ENCODE data around the gene RTL5. TPM values are rescaled to one million over a fixed set of nuclear protein-coding genes. Genes with fewer than 3 reads are reported as not detected.

RTL5 gene
- total RNA-seq, 4 donors from 2014 or later = 3.7 to 6.9 (median 4.4) TPM

DNA sequence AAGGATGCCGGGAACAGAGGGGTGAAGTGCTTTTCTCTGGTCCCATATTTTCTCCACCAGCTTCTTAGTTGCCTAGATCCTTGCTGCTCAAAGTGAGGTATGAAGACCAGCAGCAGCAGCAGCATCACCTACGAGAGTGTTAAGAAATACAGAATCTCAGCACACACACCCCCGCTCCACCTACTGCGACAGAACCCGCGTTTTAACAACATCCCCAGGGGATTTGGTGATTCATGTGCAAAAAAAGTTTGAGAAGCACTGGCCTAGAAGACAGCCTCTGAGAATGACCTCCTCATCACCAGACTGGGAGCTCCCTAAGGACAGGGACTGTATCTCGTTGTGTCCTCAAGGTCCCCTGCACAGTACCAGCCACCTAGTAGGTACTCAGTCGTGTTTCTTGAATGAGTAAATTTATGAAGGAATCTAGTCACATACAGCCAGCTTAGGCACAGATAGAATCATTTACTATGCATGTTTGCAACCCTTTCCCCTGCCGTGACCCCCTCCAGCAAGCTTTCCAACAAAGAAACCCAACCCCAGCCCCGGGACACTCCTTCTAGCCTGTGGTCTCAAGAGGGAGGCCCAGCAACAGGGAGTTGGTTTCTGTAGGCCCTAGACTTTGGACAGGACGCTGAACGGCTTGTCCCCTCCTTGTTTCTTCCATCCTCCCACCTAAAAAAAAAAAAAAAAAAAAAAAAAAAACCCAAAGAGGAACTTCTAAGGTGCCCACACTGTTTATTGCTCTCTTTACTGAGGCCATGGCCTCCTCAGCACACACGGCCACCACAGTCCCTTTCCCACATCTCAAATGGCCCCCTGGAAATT, 21.5 kb downstream of the RTL5 start:
- no peak for DNase-seq (ENCODE audit: low spot score)
- TF ChIP-seq, protein P1, sequence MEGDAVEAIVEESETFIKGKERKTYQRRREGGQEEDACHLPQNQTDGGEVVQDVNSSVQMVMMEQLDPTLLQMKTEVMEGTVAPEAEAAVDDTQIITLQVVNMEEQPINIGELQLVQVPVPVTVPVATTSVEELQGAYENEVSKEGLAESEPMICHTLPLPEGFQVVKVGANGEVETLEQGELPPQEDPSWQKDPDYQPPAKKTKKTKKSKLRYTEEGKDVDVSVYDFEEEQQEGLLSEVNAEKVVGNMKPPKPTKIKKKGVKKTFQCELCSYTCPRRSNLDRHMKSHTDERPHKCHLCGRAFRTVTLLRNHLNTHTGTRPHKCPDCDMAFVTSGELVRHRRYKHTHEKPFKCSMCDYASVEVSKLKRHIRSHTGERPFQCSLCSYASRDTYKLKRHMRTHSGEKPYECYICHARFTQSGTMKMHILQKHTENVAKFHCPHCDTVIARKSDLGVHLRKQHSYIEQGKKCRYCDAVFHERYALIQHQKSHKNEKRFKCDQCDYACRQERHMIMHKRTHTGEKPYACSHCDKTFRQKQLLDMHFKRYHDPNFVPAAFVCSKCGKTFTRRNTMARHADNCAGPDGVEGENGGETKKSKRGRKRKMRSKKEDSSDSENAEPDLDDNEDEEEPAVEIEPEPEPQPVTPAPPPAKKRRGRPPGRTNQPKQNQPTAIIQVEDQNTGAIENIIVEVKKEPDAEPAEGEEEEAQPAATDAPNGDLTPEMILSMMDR (IDR thresholded peaks at IDR 0.05) = no peak
- ATAC-seq (ENCODE audit: low FRiP score) = no peak

DNA sequence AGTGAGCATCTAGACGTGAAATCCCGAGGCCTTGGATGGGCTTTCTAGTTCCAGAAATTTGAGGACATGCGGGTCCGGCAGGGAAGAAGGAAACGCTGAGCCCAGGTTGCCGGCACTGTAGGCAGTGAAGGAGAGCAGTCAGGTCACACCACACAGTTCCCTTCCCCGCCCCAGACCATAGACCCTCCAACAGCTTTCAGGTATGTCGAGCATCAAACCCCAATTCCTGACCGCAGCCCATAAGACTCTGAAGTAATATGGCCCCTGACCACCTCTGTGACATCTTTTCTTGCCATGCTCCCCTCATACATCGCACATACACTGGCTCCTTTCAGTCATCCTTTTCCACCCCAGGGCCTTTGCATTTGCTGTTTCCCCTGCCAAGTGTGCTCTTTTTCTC, 23.0 kb downstream of the RTL5 start:
- TF ChIP-seq, protein P1 (IDR thresholded peaks at IDR 0.05) = no peak
- ATAC-seq (ENCODE audit: low FRiP score) = no peak
- DNase-seq (ENCODE audit: low spot score) = no peak

DNA sequence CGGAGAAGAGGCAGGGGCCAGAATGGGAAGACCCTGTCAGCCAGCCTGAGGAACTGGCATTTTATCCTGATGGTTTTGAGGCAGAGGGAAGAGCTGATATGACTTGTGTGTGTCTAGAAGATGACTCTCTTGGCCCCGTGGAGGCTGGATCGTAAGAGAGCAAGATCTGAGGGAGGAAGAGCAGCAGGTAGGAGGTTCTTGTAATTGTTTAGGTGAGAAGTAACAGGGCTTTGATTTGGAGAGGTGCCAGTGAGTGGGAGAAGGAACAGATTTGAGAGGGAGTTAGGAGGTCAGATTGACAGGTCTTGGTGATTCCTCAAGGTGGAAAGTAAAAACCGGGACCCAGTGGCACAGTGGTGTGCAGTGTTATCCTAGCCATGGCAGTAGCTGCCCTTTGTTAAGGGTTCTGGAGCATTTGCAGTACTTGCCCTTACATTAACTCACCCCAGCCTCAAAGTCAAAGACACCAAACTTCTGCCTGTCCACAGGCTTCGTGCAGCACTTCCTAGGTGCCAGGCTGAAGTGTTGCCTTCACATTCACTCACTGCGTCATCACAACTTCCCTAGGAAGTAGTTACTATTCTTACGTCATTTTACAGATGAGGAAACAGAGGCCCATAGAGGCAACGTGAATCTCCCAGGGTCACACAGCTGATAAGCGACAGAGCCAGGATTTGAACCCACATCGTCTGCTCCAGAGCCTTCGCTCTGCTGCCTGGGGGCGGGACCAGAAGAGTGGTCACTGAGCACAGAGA, 23.7 kb downstream of the RTL5 start:
- DNase-seq (ENCODE audit: low spot score) (no peak), ATAC-seq (ENCODE audit: low FRiP score) (no peak)
- TF ChIP-seq, protein P1 (IDR thresholded peaks at IDR 0.05) = no peak

DNA sequence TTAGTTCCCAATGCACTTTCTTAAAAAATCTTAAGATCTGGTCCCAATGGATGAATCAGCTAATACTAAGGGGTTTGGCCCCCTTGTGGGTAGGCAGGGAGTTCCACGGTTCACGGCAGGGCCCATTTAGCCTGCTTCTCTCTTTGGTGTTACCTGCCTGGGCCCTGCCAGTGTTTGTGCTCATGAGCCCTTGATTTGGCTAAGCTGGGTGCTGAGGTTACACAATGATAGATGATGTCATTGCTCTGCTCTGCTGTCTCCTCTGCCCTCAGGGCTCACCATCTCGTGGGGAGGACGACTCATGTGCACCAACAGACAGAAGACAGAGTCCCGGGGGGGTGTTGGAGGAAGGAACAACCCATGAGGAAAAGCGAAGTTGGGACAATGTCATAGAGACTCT, 24.4 kb downstream of the RTL5 start:
- DNase-seq (ENCODE audit: low spot score) = no peak
- no peak for ATAC-seq (ENCODE audit: low FRiP score)
- TF ChIP-seq, protein P1 (IDR thresholded peaks at IDR 0.05) = no peak

DNA sequence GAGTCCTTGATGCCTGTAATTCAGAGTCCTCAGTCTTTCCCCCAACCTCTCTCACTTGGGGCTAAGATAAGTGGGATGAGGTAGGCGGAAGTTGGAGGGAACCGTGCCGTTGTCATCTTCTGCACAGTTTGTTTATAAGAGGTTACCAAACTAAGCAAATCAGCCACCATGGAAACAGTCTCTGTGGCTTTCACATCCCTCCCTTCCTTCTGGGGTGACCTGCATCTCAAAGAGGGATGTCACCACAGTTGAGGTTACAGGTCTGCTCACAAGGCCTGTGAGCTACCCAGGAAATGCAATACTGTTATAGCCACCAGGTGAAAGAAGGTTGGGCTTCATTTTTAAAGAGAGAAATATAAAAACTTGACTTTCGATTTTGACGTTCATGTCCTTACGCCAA, 26.3 kb downstream of the RTL5 start:
- ATAC-seq (ENCODE audit: low FRiP score) (no peak), DNase-seq (ENCODE audit: low spot score) (no peak)
- TF ChIP-seq, protein P1 (IDR thresholded peaks at IDR 0.05) = no peak

DNA sequence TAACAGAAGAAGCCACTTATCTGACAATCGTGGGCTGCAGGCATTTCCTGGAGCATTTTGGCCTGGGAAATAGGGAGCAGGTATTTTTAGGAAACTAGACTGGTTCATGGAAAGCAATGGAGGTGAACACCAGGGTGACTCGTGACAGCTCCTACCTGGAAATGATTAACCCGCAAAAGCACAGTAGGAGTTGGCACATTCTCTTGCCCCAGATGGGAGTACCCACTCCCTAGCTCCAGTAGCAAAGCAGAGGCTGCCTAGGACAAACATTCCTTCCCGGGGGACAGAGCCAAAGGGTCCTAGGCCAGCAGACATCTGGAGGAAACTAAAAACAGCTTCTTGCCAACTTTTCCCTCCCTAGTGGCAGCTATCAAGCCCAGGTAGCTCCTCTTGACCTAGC, 29.0 kb downstream of the RTL5 start:
- DNase-seq (ENCODE audit: low spot score) (no peak), ATAC-seq (ENCODE audit: low FRiP score) (no peak)
- TF ChIP-seq, protein P1 (IDR thresholded peaks at IDR 0.05) = no peak
